DMS53 treated with DMSO at 0.1 percent for 48 hours (cell line): ENCODE measurements around the gene CTAGE9.
"Not testable (repeated sequence)": the region's sequence is repeated elsewhere in the genome, so short reads cannot be mapped to it uniquely, and the experiment has no call there.

Experiments used
- DNase-seq: peaks from one replicate; lab custom pipeline; 2025; ENCODE audit not compliant: unreplicated experiment; lab: John Stamatoyannopoulos, UW

CTAGE9 gene

DNA sequence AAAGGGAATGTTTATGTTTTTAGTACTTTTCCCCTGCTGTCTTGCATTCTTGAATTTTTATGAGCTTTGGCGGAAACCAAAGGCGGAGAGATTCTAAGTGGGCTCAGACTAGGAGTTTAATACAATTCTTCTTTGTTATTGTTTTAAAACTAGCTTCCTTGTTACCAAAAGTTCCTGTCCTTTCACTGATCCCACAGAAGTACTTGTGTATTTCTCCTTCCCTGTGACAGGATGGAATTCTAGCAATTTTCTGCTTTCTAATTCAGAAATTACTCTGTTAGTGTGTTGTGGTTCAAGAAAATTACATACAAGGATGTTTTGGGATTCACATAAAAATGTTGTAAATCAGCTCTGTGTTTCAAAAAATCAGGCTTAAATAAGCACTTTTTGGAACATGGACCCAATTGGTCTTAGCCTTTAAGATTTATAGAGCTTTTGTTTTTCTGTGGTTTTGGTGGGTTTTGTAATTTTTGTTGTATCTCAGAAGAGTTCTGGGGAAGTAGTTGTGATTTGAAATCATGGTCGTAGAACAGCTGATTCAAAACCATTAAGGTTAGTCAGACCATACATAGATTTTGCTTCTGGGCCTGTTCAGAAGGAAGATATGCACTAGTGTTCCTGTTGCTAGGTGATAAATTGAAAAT, 17.6 kb upstream of the CTAGE9 start:
- DNase-seq: no peak

GRCh38 chr6:131727868-131728267, 17.1 kb upstream of the CTAGE9 start:
- no peak for DNase-seq

- DNase-seq: no peak
These were observed 16.6 kb upstream of the CTAGE9 start for GRCh38 chr6:131727467-131727866.

DNA sequence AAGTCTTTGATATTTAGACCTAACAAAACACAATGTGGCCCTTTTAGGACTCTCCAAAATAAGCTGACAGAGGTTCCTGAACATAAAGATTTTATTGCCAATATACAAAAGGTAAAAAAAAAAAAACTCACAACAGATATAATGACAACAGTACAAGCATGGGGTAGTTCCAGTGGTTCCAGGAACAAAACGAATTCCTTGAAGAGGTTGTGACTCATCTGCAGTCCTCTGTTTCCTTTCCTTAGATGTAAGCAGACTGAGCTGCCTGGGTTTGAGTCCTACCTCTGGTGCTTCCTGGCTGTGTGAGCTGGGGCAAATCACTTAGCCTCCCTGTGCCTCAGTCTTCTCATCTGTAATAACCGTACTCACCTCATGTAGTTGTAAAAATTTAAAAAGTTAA, 13.3 kb upstream of the CTAGE9 start:
- no peak for DNase-seq

DNA sequence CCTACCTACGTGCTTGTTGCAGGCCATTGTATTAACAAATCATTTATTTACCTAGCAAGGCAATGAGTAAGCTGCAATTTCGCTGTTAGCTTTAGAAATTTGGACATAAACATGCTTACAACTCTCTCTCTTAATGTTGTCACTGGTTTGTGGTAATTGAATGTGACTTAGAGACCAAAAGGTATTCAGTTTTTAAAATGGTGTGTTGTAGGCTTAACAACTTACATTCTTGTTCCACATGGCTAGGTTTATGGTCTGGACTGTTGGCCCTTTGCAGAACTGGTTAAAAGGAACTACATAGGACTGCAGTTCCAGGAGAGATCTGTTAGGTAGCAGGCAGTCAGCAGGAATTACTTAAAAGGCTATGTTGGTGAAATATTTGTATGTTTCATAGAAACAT, 10.3 kb upstream of the CTAGE9 start:
- DNase-seq: no peak

GRCh38 chr6:131717836-131718542, 7.2 kb upstream of the CTAGE9 start:
- no peak for DNase-seq

GRCh38 chr6:131715567-131715966, 4.8 kb upstream of the CTAGE9 start:
- not testable (repeated sequence) for DNase-seq

DNA sequence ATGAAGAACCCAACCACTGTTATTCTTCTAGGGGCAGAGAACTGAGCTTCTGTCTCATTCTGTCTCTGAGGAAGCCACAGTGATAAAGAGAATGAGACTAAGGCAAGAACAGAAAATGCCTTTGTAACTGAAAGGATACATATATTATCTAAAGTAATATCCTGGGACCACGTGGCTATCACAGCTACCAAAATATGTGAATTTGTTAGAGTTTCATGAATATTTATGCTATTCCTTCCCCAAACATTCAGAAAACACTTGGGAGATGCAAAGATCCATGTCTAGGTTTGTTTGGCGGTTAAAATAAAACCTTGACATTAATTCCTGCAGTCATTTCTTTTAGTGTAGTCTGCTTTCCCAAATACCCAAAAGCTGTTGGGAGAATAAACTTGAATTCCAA, 6.9 kb downstream of the CTAGE9 start:
- DNase-seq: not testable (repeated sequence)

DNA sequence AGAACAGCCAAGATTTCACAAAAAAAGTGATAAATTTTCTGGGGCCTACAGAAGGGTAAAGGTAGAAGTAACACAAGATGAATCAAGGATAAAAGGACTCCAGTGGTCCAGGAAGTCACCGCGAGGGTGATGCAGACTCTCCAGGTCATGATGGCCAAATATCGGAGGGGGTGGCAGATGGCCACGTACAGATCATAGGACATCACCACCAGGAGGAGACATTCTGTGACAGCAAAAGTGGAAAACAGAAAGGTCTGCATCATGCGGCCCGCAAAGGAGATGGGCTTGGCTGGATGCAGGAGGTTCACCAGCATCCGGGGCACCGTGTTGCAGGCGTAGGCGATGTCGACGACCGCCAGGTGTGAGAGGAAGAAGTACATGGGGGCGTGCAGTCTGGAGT, 10.0 kb downstream of the CTAGE9 start:
- not testable (repeated sequence) for DNase-seq

DNA sequence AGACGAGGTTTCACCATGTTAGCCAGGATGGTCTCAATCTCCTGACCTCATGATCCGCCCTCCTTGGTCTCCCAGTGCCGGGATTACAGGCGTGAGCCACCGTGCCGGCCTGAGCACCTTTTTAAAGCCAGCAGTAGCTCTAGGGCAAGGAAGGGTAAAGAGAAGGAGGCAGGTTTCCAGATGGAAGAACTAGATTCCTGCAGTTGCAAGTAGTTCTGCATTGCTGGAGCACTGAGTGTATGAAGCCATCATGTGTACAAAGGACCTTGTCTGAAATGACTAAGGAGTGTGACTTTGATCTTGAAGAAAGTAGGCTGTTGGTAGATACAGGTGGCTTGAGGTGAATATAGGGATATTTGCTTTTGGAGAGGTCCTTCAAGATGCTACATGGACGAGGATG, 13.9 kb downstream of the CTAGE9 start:
- DNase-seq: no peak

GRCh38 chr6:131694832-131695426, 15.9 kb downstream of the CTAGE9 start:
- DNase-seq: peak; percentile 49

DNA sequence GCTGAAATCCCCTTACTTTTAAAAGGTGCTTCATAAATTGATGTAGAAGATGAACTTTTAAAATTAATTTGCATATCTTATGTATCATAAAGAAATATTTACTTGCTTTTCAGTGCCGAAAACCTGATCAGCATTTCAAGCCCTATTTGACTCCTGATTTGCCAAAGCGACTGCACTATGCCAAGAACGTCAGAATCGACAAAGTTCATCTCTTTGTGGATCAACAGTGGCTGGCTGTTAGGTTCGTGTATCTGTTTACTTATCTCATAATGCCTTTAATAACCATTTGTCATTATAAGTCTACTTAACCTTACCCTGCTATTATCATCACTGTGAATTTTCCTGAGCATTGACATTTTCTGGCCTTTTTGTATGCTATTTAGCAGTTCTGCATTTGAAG, 17.4 kb downstream of the CTAGE9 start:
- DNase-seq: no peak

DNA sequence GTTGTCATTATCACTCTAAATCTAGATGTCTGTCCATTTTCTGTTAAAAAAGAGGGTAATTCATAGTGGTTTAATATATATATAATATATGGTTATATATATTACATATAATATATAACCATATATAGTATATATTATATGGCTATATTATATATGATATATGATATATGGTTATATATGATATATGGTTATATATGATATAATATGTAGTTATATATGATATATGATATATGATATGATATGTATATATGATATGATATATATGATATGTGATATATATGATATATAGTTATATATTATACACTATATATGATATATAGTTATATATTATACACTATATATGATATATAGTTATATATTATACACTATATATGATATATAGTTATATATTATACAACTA, 18.2 kb downstream of the CTAGE9 start:
- no peak for DNase-seq

- DNase-seq: no peak
These were observed 18.8 kb downstream of the CTAGE9 start for GRCh38 chr6:131692031-131692430.

DNA sequence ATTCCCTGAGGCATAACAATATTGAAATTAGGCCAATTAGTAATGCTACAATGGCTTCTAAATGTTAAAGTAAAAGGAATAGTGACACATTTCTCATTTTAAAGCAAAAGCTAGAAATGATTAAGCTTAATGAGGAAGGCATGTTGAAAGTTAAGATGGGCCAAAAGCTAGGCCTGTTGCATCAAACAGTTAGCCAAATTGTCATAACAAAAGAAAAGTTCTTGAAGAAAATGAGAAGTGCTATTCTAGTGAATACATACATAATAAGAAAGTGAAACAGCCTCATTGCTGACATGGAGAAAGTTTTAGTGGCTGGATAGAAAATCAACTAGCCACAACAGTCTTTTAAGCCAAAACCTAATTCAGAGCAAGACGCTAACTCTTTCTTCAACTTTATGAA, 22.5 kb downstream of the CTAGE9 start:
- no peak for DNase-seq

DNA sequence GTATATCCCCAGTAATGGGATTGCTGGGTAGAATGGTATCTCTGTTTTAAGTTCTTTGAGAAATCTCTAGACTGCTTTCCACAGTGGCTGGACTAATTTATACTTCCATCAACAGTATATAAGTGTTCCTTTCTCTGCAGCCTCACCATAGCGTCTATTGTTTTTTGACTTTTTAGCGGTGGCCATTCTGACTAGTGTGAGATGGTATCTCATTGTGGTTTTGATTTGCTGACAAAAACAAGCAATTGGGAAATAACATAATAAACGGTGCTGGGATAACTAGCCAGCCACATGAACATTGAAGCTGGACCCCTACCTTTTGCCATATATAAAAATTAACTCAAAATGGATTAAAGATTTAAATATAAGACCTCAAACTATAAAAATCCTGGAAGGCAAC, 23.8 kb downstream of the CTAGE9 start:
- DNase-seq: no peak

- no peak for DNase-seq
These were observed 25.5 kb downstream of the CTAGE9 start for GRCh38 chr6:131685266-131685780.

- DNase-seq: no peak
These were observed 27.3 kb downstream of the CTAGE9 start for GRCh38 chr6:131683479-131683878.

GRCh38 chr6:131682442-131682841, 28.4 kb downstream of the CTAGE9 start:
- DNase-seq: no peak

DNA sequence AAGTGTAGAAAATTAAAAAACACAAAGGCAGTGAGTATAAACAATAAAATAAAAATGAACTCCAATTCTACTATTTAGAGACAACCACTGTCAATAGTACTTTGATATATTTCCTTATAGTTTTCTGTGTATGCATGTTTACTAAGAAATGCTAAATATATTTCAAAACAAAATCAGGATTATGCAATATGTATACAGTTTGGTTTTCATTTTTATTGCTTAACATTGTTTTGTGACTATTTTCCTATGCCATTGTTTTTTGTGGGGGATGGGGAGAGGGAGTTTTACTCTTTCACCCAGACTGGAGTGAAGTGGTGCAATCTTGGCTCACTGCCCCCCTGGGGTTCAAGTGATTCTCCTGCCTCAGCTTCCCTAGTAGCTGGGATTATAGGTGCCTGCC, 29.2 kb downstream of the CTAGE9 start:
- no peak for DNase-seq

GRCh38 chr6:131680868-131681267, 29.9 kb downstream of the CTAGE9 start:
- DNase-seq: no peak

GRCh38 chr6:131678442-131678841, 32.4 kb downstream of the CTAGE9 start:
- DNase-seq: no peak
